ENCODE data around the gene MAP2.
A peak's percentile ranks its signal among the peaks of the same experiment; 100 is the strongest.

Gene MAP2

DNA sequence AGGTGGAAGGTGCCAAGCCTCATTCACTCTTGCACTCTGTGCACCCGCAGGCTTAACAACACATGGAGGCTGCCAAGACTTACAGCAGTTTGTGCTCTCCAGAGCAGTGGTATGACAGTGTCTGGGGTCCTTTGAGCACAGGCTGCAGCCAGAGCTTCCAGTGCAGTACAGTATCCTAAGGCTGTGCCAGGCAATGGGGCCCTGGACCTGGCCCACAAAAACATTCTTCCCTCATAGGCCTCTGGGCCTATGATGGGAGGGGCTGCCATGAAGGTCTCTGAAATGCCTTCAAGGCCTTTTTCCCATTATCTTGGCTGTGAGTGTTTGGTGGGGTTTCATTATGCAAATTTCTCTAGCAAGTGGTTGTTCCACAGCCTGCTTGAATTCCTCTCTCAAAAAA lies 74.8 kb downstream of the MAP2 start:
- Histone ChIP-seq H3K27me3 (no peaks in the 10 kb centered on the region), H3K36me3 (peaks cover 0 to 9% (median 0%) of the 10 kb centered on the region in 3 donors), H3K9me3 (peaks cover 0 to 18% (median 3%) of the 10 kb centered on the region in 3 donors), H3K4me1 (peaks cover 0 to 25% (median 10%) of the 10 kb centered on the region in 4 donors), H3K4me3 (no peak overlapping the region), H3K27ac (no peak overlapping the region)
- intact Hi-C loops (cut with DNase I; ENCODE audit: low total_unique reads) = loop anchor here (10.0 kb wide), 1 partner anchor 46 kb away; no protein-coding TSS in a partner anchor
- TF ChIP-seq, protein P1, sequence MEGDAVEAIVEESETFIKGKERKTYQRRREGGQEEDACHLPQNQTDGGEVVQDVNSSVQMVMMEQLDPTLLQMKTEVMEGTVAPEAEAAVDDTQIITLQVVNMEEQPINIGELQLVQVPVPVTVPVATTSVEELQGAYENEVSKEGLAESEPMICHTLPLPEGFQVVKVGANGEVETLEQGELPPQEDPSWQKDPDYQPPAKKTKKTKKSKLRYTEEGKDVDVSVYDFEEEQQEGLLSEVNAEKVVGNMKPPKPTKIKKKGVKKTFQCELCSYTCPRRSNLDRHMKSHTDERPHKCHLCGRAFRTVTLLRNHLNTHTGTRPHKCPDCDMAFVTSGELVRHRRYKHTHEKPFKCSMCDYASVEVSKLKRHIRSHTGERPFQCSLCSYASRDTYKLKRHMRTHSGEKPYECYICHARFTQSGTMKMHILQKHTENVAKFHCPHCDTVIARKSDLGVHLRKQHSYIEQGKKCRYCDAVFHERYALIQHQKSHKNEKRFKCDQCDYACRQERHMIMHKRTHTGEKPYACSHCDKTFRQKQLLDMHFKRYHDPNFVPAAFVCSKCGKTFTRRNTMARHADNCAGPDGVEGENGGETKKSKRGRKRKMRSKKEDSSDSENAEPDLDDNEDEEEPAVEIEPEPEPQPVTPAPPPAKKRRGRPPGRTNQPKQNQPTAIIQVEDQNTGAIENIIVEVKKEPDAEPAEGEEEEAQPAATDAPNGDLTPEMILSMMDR (IDR thresholded peaks at IDR 0.05) = no peak
- no peak for DNase-seq

- Histone ChIP-seq H3K4me1 (peaks cover 0 to 25% (median 10%) of the 10 kb centered on the region in 4 donors), H3K27me3 (no peaks in the 10 kb centered on the region), H3K9me3 (peaks cover 0 to 18% (median 3%) of the 10 kb centered on the region in 3 donors), H3K27ac (no peak overlapping the region), H3K36me3 (peaks cover 0 to 9% (median 0%) of the 10 kb centered on the region in 3 donors), H3K4me3 (no peak overlapping the region)
- no peak for DNase-seq
- TF ChIP-seq, protein P1 (IDR thresholded peaks at IDR 0.05) = no peak
- intact Hi-C loops (cut with DNase I; ENCODE audit: low total_unique reads) = loop anchor here (10.0 kb wide), 1 partner anchor 46 kb away; no protein-coding TSS in a partner anchor
Measured at GRCh38 chr2:209499069-209499468, 75.2 kb downstream of the MAP2 start.

GRCh38 chr2:209501579-209501978 lies 77.7 kb downstream of the MAP2 start:
- Histone ChIP-seq H3K4me3 (no peak overlapping the region), H3K27ac (no peak overlapping the region), H3K27me3 (no peaks in the 10 kb centered on the region), H3K36me3 (peaks cover 0 to 9% (median 0%) of the 10 kb centered on the region in 3 donors), H3K9me3 (peaks cover 0 to 18% (median 3%) of the 10 kb centered on the region in 3 donors), H3K4me1 (peaks cover 0 to 25% (median 0%) of the 10 kb centered on the region in 4 donors)
- no peak for DNase-seq
- TF ChIP-seq, protein P1 (IDR thresholded peaks at IDR 0.05) = no peak
- intact Hi-C loops (cut with DNase I; ENCODE audit: low total_unique reads) = no loop called here

DNA sequence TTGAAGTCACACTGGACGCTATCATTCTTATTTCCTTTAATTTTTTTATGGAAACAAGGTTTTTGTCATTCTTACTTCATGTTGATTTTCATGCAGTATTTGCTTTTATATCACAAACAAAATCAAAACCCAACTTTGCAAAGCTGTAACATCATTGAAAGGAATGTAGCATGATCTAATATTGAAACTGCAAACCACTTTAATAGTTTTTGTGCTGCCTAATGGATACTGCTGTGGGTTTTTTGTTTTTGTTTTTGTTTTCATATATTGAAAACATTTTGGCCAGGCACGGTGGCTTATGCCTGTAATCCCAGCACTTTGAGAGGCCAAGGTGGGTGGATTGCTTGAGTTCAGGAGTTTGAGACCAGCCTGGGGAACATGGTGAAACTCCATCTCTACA lies 81.6 kb downstream of the MAP2 start:
- intact Hi-C loops (cut with DNase I; ENCODE audit: low total_unique reads) = no loop called here
- H3K36me3 ChIP-seq = no peaks in the 10 kb centered on the region
- no peaks in the 10 kb centered on the region for H3K27me3 ChIP-seq
- no peaks in the 10 kb centered on the region for H3K9me3 ChIP-seq
- no peak overlapping the region for H3K4me3 ChIP-seq
- TF ChIP-seq, protein P1 (IDR thresholded peaks at IDR 0.05) = no peak
- H3K27ac ChIP-seq = peak overlapping the region; percentile 36 to 46
- peaks cover 0 to 17% (median 0%) of the 10 kb centered on the region in 4 donors for H3K4me1 ChIP-seq
- DNase-seq = no peak

- no peak overlapping the region for H3K4me3 ChIP-seq
- H3K27ac ChIP-seq = no peak overlapping the region
- intact Hi-C loops (cut with DNase I; ENCODE audit: low total_unique reads) = no loop called here
- TF ChIP-seq, protein P1 (IDR thresholded peaks at IDR 0.05) = no peak
- no peak for DNase-seq
- H3K4me1 ChIP-seq = peaks cover 0 to 17% (median 0%) of the 10 kb centered on the region in 4 donors
- H3K9me3 ChIP-seq = no peaks in the 10 kb centered on the region
- no peaks in the 10 kb centered on the region for H3K27me3 ChIP-seq
- no peaks in the 10 kb centered on the region for H3K36me3 ChIP-seq
Measured at GRCh38 chr2:209508255-209508654, 84.4 kb downstream of the MAP2 start.

DNA sequence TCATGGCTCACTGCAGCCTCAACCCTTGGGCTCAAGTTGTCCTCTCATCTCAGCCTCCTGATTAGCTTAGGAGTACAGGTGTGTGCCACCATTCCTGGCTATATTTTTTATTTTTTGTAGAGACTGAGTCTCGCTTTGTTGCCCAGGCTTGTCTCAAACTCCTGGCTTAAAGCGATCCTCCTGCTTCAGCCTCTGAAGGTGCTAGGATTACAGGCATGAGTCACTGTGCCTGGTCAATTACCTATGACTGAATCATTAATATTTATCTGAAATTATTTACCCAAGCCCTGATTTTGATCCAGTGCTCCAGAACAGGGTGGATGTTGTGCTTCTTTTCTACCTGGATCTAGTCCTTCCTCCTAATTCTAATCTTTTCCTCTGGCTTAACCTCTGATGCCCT lies 87.8 kb downstream of the MAP2 start:
- TF ChIP-seq, protein P1 (IDR thresholded peaks at IDR 0.05) = no peak
- H3K9me3 ChIP-seq = no peaks in the 10 kb centered on the region
- H3K27me3 ChIP-seq = no peaks in the 10 kb centered on the region
- no peak overlapping the region for H3K27ac ChIP-seq
- intact Hi-C loops (cut with DNase I; ENCODE audit: low total_unique reads) = no loop called here
- no peak overlapping the region for H3K4me3 ChIP-seq
- DNase-seq = no peak
- no peaks in the 10 kb centered on the region for H3K4me1 ChIP-seq
- H3K36me3 ChIP-seq = no peaks in the 10 kb centered on the region
